ENCODE data around the gene DPEP1. TPM values are rescaled to one million over a fixed set of nuclear protein-coding genes. Genes with fewer than 3 reads are reported as not detected.
"Not testable (repeated sequence)": the region's sequence is repeated elsewhere in the genome, so short reads cannot be mapped to it uniquely, and the experiment has no call there.

DPEP1 gene
- total RNA-seq, 1 experiment from 2014 or later: 8.1 TPM

GRCh38 chr16:89669755-89670154 is 56.3 kb downstream of the DPEP1 start:
- H3K27me3 Mint-ChIP-seq (ENCODE audit: insufficient read depth, unreplicated experiment): no peaks in the 10 kb centered on the region
- intact Hi-C loops (cut with micrococcal nuclease; ENCODE audit: unreplicated experiment): no loop called here

GRCh38 chr16:89670496-89671431 is 57.3 kb downstream of the DPEP1 start:
- DNase-seq: no peak
- ChIA-PET POLR2A (interaction anchor here (0.6 kb wide), 1 partner anchor 453 kb away, joined by 3 read pairs; the partner anchor contains the start of gene ZNF778), CTCF (interaction anchor here (0.8 to 1.9 kb wide), 2 partner anchors 29 to 71 kb away, joined by 3 to 7 read pairs; no protein-coding TSS in a partner anchor)
- peaks cover 15% of the 10 kb centered on the region for H3K9me3 ChIP-seq
- no peaks in the 10 kb centered on the region for H3K36me3 ChIP-seq (ENCODE audit: control insufficient read depth, insufficient read depth, low read length)
- H3K4me1 Mint-ChIP-seq (ENCODE audit: low read depth, unreplicated experiment): no peaks in the 10 kb centered on the region
- H3K27ac Mint-ChIP-seq (ENCODE audit: unreplicated experiment): no peak overlapping the region
- H3K27me3 ChIP-seq (replicated peaks; ENCODE audit: control insufficient read depth, insufficient read depth, low read length): no peaks in the 10 kb centered on the region
- no peak for TF ChIP-seq CTCF (IDR thresholded peaks at IDR 0.05; ENCODE audit: insufficient read depth in 1 of 2, low read depth in 1 of 2, low read length in 1 of 2, severe bottlenecking in 1 of 2, unreplicated experiment in 1 of 2)
- H3K36me3 Mint-ChIP-seq (ENCODE audit: insufficient read depth, unreplicated experiment): peaks cover 16% of the 10 kb centered on the region
- intact Hi-C loops (cut with micrococcal nuclease; ENCODE audit: unreplicated experiment): no loop called here
- peaks cover 14% of the 10 kb centered on the region for H3K9me3 Mint-ChIP-seq (ENCODE audit: unreplicated experiment)
- H3K4me1 ChIP-seq: no peaks in the 10 kb centered on the region
- BruUV-seq (replicated peaks): no TSS peak
- no peaks in the 10 kb centered on the region for H3K27me3 Mint-ChIP-seq (ENCODE audit: insufficient read depth, unreplicated experiment)
- H3K4me3 Mint-ChIP-seq (ENCODE audit: unreplicated experiment): no peak overlapping the region
- H3K4me3 ChIP-seq (ENCODE audit: low read depth, low read length): no peak overlapping the region

More at GRCh38 chr16:89669755-89670154, 56.3 kb downstream of the DPEP1 start:
- CTCF ChIA-PET: interaction anchor here (1.9 kb wide), 1 partner anchor 30 kb away, joined by 7 read pairs; no protein-coding TSS in a partner anchor
- peaks cover 16% of the 10 kb centered on the region for H3K9me3 Mint-ChIP-seq (ENCODE audit: unreplicated experiment)
- BruUV-seq (replicated peaks): no TSS peak
- no peaks in the 10 kb centered on the region for H3K4me1 ChIP-seq
- H3K36me3 ChIP-seq (ENCODE audit: control insufficient read depth, insufficient read depth, low read length): no peaks in the 10 kb centered on the region
- no peak overlapping the region for H3K4me3 ChIP-seq (ENCODE audit: low read depth, low read length)
- TF ChIP-seq CTCF (IDR thresholded peaks at IDR 0.05; ENCODE audit: insufficient read depth in 1 of 2, low read depth in 1 of 2, low read length in 1 of 2, severe bottlenecking in 1 of 2, unreplicated experiment in 1 of 2): no peak
- peaks cover 14% of the 10 kb centered on the region for H3K36me3 Mint-ChIP-seq (ENCODE audit: insufficient read depth, unreplicated experiment)
- no peaks in the 10 kb centered on the region for H3K4me1 Mint-ChIP-seq (ENCODE audit: low read depth, unreplicated experiment)
- H3K4me3 Mint-ChIP-seq (ENCODE audit: unreplicated experiment): no peak overlapping the region
- no peaks in the 10 kb centered on the region for H3K27me3 ChIP-seq (replicated peaks; ENCODE audit: control insufficient read depth, insufficient read depth, low read length)
- no peak overlapping the region for H3K27ac Mint-ChIP-seq (ENCODE audit: unreplicated experiment)
- peaks cover 14% of the 10 kb centered on the region for H3K9me3 ChIP-seq
- no peak for DNase-seq
- POLR2A ChIA-PET: no interaction called here

- DNase-seq; H3K4me3 ChIP-seq (ENCODE audit: low read depth, low read length); H3K4me1 ChIP-seq; H3K4me1 Mint-ChIP-seq (ENCODE audit: low read depth, unreplicated experiment); H3K27ac Mint-ChIP-seq (ENCODE audit: unreplicated experiment); H3K27me3 Mint-ChIP-seq (ENCODE audit: insufficient read depth, unreplicated experiment); H3K36me3 ChIP-seq (ENCODE audit: control insufficient read depth, insufficient read depth, low read length); H3K4me3 Mint-ChIP-seq (ENCODE audit: unreplicated experiment); BruUV-seq (replicated peaks); H3K27me3 ChIP-seq (replicated peaks; ENCODE audit: control insufficient read depth, insufficient read depth, low read length); intact Hi-C loops (cut with micrococcal nuclease; ENCODE audit: unreplicated experiment); H3K9me3 ChIP-seq; H3K9me3 Mint-ChIP-seq (ENCODE audit: unreplicated experiment): not testable (repeated sequence)
- POLR2A ChIA-PET: interaction anchor here (0.6 kb wide), 1 partner anchor 454 kb away, joined by 3 read pairs; the partner anchor contains the start of gene ZNF778
- CTCF ChIA-PET: interaction anchor here (1.9 kb wide), 1 partner anchor 29 kb away, joined by 7 read pairs; no protein-coding TSS in a partner anchor
- H3K36me3 Mint-ChIP-seq (ENCODE audit: insufficient read depth, unreplicated experiment): peaks cover 13% of the 10 kb centered on the region
These were observed 58.1 kb downstream of the DPEP1 start for GRCh38 chr16:89671565-89671964.

Measured in Caco-2 (cell line).